GM23338 (cell line): ENCODE data around the gene LHX4.
A peak's percentile ranks its signal among the peaks of the same experiment; 100 is the strongest.

ENCODE experiments used
- EZH2phosphoT487 ChIP-seq: fragments of 200-600 bp; sonication (generic); IDR thresholded peaks from one replicate; pipeline ENCODE4 v1.8.1; 2018; ENCODE audit warnings: antibody characterized with exemption; ENCODE audit not compliant: unreplicated experiment
- TF ChIP-seq, protein P1 (sequence below), 2 experiments: fragments of 200-600 bp in 1 of 2; sonication (generic) in 1 of 2; conservative IDR thresholded peaks; 2 replicates each; pipeline versions ENCODE4 v1.5.1 to v1.6.1; 2016 to 2017; ENCODE audit warnings: antibody characterized with exemption in 2 of 2, low read depth in 2 of 2, mild to moderate bottlenecking in 2 of 2, moderate library complexity in 1 of 2
- TF ChIP-seq, protein P2 (sequence below): IDR thresholded peaks from one replicate; pipeline ENCODE4 v1.6.1; 2018; ENCODE audit warnings: antibody characterized with exemption; ENCODE audit not compliant: unreplicated experiment

DNA sequence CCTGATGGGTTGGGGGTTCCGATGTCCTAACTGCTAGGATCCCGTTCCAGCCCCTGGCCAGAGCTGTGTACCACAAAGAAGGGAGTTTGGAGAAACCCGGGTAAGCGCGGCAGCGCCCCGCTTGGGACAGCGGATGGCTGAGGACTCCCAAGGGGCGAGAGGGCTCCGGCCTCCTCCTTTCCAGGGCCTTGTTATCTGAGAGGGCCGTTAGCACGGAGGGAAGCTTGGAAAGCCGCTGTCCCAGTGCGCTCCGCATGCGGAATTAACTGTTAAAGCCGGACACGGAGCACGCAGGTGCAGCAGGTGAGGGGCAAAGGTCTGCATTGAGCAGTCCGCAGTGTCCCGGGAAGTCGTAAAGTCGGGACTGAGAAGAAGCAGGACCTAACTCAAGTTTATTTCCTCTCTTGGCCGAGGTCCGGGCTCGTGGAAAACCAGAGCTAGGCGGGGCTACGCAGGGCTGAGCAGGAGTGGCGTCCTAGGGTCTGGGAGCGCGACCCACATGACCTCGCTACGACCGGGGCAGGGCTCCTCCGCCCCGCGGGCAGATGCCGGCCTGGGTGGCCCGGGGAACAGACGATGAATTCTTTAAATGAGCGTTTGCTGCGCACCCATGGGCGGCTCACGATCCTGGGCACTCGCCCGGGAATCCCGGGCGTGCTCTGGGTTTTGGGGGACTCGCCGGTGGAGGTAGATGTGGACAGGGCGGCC lies 4.5 kb downstream of the LHX4 start:
- TF ChIP-seq, protein P1, sequence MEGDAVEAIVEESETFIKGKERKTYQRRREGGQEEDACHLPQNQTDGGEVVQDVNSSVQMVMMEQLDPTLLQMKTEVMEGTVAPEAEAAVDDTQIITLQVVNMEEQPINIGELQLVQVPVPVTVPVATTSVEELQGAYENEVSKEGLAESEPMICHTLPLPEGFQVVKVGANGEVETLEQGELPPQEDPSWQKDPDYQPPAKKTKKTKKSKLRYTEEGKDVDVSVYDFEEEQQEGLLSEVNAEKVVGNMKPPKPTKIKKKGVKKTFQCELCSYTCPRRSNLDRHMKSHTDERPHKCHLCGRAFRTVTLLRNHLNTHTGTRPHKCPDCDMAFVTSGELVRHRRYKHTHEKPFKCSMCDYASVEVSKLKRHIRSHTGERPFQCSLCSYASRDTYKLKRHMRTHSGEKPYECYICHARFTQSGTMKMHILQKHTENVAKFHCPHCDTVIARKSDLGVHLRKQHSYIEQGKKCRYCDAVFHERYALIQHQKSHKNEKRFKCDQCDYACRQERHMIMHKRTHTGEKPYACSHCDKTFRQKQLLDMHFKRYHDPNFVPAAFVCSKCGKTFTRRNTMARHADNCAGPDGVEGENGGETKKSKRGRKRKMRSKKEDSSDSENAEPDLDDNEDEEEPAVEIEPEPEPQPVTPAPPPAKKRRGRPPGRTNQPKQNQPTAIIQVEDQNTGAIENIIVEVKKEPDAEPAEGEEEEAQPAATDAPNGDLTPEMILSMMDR (conservative IDR thresholded peaks at IDR 0.05; ENCODE audit: low read depth in 2 of 2) = no peak
- TF ChIP-seq, protein P2, sequence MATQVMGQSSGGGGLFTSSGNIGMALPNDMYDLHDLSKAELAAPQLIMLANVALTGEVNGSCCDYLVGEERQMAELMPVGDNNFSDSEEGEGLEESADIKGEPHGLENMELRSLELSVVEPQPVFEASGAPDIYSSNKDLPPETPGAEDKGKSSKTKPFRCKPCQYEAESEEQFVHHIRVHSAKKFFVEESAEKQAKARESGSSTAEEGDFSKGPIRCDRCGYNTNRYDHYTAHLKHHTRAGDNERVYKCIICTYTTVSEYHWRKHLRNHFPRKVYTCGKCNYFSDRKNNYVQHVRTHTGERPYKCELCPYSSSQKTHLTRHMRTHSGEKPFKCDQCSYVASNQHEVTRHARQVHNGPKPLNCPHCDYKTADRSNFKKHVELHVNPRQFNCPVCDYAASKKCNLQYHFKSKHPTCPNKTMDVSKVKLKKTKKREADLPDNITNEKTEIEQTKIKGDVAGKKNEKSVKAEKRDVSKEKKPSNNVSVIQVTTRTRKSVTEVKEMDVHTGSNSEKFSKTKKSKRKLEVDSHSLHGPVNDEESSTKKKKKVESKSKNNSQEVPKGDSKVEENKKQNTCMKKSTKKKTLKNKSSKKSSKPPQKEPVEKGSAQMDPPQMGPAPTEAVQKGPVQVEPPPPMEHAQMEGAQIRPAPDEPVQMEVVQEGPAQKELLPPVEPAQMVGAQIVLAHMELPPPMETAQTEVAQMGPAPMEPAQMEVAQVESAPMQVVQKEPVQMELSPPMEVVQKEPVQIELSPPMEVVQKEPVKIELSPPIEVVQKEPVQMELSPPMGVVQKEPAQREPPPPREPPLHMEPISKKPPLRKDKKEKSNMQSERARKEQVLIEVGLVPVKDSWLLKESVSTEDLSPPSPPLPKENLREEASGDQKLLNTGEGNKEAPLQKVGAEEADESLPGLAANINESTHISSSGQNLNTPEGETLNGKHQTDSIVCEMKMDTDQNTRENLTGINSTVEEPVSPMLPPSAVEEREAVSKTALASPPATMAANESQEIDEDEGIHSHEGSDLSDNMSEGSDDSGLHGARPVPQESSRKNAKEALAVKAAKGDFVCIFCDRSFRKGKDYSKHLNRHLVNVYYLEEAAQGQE = no peak
- peak; percentile 80 for TF ChIP-seq EZH2phosphoT487
